ENCODE data around the gene CACNA1F.
A peak's percentile ranks its signal among the peaks of the same experiment; 100 is the strongest.
"Not testable (repeated sequence)": the region's sequence is repeated elsewhere in the genome, so short reads cannot be mapped to it uniquely, and the experiment has no call there.

CACNA1F gene

DNA sequence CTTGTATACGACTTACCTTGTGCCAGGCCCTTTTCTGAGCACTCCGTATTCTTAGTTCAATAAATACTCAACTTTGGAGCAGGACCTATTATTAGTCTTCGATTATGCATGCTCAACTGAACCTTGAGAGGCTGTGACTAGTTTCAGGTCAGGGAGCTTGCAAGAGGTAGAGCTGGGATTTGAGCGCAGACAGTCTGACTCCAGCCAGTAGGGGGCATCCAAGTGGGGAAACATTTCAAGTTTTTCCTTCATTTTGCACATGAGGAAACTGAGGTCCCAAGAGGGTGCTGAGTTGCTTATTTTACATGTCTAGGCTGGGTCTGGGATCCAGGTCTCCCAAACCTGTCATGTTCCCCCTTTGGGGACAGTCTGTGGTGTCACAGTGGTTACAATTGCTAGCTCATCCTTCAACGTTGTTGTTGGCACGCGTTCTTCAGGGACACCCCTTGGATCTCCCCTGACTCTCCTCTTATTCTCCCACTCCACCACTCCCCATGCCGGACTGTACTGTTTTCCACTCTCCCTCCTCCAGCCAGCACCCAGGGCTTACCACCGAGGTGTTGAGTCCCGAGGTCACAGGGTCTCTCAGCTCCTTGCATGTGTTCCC is 40.3 kb downstream of the CACNA1F start:
- DNase-seq: no peak

DNA sequence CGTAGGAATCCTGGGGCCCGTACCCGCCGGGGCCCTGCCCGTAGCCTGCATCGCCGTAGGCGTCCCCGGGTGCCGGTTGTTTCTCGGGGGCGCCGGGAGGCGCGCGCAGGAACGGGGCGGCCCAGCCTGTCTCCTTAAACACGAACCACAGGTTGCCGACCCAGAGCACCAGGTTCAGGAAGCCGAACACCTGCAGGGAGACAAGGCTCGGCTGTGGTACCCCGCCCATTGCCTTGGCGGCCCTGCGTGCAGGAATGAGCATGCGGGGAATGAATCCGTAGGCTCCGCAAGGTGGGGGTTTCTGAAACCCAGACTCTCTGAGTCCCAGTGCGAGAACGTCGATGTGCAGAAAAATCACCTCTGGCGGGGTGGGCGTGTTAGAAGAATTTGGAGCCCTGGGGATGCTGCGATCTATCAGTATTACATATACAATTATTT is 41.5 kb downstream of the CACNA1F start:
- no peak for DNase-seq

DNA sequence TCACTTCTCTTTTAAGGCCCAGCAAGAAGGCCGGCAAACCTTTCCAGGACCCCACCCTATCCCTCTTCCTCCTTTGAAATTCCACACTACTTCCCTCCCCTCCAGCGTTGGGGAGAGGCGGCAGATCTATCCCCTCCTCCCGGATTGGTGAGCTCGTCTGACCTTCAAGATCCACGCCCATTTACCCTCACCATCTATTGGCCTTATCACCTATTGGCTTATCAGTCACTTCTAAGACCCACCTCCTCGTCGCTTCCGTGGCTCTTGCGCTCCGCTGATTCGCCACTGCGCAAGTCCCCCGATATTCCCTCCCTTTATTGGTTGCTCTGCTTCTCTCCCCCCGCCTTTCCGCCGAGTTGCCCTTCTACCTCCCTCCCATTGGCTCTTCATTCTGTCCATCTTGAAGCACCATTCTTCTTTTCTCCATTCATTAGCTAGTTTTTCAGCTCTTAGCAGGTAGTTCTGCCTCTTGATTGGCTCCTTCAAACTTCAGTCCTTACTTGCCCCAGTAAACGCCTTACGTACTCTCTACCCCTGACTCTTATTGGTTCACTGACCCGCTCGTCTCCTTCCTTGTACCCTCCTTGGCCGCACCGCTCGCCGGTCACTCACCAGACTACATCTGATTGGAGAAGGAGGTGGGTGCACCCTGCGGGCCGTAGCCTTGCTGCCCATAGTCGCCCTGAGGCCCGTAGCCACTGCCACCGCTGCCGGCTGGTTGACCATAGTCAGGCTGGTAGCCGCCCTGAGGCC is 42.1 kb downstream of the CACNA1F start:
- DNase-seq: peak; percentile 97

DNA sequence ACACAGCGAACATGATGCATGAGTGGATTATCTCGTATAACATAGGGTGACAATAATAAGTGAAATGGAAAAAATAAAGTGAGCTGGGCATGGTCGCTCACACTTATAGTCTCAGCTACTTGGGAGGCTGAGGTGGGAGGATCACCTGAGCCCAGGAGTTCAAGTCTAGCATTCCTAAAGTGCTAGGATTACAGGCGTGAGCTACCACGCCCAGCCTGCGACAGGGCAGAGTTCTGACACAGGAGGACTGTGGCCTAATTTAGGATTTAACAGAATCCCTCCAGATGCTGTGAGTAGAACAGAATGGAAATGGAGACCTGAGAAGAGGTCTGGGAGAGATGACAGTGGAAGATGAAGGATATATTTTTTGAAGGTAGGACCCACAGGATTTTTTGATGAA is 43.5 kb downstream of the CACNA1F start:
- no peak for DNase-seq

DNA sequence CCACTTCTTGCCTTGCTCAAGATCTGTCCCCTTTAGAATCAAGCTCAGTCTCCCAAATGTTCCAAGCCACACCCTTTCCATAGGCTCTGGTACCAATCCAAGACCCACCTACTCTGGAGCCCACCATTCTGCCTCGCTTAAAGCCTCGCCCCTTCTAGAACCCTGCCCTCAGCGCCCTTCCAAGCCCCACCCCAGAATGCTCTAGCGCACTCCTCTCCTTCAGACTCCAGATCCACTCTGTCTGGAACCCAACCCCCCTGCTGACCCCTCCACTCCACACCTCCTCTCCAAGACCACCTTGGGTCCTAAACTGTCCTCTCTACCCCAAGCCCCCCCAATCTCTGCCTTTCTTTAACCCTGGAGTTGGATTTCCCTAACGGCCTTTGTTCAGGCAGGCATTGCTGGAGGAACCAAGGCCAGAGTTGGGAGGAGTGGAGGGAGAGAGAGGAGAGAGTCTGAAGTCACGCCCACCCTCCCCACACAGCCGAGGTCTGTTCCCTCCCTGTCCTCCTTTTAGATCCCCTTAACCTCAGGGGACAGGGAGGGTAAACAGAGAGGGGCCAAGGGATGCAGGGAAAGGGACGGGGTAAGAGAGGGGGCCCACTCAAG is 44.6 kb downstream of the CACNA1F start:
- DNase-seq: no peak

DNA sequence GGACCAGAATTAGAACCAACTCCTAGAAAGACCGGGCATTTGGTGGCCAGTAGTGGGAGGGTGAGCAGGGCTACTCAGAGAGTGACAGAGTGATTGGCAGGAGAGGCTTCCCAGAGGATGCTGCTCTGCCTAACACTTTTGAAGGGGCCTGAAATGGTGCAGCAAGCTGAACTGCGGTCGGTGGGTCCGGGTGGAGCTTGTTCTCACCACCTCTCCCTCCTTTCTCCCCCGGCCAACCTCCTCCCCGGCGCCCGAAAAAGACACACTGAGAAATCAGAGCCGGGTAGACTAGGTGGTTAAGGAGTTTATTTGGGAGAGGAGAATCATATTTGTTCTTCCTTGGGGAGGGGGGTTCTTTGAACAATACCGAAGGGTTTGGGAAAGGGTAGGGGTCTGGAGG is 45.6 kb downstream of the CACNA1F start:
- no peak for DNase-seq

DNA sequence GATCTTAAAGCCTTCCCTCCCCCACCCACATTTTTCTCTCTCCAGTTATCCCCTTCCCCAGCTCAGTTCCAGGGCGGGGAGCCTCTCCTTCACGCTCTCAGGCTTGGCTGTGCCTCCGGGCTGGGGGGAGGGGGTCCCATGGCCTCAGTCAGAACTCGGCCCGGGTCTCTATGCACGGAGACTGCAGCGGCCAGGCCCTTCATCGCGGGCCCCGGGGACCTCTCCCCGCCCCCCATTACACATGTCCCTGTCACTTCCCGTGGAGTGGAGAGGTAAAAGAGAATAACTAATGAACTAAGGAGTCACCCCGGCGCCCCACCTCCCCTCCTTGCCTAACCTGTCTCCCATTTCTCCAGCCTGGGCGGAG is 46.1 kb downstream of the CACNA1F start:
- DNase-seq: no peak

DNA sequence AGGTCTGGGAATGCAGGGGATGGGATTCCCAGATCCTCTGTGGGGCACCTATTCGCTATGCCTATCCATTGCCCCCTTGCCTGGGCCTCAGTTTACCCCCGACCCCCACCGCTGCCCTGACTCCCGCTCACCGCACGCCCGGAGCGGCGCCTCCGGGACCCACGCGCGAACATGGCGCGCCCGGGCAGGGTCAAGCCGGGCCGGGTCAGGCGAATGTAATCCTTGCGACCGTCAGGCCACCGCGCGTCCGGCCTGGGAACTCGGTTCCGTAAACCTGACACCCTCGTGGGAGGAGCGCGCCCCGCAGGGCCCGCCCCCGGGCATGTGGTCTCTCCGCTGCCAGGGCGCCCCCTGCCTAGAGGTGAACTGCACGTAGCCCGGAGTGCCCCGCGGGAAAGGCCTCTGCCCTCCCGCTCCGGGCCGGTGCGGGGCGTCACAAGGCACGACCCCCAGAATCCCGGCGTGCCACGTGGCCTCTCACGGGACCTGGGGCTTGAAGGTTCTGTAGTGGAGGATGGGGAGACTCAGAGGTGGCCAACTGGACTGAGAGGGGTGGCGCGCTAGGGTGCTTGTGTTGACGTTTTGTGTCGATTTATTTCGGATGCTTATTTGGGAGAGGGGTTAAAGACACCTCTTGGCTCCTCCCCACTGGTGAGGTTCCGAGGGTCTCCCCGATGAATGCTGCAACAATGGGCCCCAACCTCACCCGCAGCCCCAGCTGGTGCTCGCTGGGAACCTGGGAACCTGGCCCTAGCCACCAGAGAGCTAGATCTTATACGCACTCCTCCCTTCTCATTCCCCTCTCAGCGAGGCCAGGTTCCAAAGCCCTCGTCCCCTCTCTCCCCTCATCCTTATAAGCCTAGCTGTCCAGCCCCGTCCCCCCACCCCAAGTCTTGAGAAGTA is 46.8 kb downstream of the CACNA1F start, which contains the start of gene PRICKLE3:
PRICKLE3 (minus strand) TSS at position 249 of the 903 bp plus-strand sequence; CDS start at position 173, 76 bp downstream.
- DNase-seq: peak; percentile 72

DNA sequence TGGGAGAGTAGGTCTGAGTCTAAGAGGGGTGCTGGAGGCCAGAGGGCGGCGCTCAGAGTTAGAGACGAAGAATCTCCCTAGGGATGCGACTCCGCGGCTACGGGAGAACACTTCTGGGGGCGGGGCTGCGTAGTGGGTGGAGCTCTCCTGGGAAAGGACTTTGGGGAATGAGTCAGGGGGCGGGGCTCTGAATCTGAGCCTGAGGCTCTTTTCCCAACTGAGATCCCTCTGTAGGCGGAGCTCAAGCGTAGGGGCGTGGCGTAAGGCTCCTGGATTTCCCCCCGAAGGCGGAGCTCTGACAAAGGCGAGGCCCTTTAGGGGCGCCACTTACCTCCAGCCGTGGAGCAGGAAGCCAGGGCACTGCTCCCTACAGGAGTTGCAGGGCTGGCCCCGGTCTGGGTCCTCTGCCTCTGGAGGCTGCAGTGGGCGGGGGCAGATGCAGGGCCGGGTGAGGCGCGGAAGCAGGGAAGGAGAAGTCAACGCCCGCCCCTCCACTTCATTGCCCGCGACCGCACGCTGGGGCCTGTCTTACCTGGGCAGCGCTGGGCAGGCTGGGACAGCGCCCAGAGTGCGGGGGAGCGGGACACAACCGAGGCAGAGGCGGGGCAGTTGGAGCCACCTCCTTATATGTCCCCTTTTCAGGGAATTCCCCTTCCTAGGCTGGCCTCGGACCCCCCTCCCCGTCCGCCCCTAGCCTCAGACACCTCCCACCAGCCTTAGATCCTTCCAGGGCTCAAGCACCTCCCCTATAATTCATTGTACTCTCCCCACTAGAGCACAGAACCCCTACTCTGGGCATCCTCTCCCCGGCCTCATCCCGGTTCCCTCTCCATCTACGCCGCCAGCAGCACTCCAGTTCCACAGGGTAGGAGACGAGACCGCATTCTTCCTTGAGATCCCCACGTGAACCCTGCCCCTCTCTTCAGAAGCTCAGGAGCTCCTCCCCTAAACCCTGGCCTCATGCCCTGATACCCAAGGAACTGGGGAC is 48.6 kb downstream of the CACNA1F start:
- peak; percentile 76 for DNase-seq

DNA sequence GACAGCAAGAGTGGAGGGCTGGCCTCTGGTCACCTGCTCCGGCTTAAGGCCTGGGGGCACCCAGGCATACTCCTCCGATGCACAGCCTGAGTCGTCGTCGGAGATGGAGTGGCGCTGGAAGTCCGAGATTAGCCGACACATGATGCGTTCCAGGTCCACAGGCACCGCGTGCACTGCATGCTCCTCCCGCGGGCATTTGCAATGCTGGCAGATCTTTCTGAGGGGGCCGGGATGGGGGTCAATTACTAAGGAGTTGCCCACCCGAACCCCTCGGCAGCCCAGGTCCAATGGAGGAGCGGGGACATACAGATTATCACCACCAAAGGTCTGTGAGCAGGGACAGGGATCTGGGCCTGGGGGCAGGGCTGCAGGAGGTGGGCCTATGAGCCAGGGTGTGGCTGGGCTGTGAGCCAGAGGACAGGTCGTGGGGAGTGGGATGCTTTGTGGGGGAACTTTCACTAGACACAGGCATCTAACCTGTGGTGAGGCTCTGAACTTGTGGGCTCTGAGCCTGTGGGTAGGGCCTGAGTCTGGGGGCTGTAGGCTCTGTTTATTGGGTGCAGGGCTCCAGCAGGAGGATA is 49.3 kb downstream of the CACNA1F start:
- no peak for DNase-seq

DNA sequence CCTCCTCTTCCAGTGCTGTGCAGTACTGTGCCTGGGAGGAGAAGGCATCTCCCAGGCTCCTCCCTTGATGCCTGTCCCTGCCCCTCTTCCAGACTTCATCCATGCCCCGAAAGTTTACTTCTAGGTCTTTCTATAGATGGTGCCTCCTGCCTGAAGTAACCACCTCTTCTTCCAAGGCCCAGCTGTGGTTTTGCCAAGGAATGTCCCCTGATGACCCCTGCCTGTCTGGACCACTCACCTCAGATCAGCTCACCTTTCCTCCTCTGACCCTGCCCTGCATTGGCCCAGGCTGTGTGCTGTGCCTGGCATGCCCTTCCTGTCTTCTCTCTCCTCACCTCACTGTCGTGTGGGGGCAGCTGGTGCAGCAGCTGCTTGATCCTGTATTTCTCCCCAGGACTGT is 53.8 kb downstream of the CACNA1F start:
- no peak for DNase-seq

DNA sequence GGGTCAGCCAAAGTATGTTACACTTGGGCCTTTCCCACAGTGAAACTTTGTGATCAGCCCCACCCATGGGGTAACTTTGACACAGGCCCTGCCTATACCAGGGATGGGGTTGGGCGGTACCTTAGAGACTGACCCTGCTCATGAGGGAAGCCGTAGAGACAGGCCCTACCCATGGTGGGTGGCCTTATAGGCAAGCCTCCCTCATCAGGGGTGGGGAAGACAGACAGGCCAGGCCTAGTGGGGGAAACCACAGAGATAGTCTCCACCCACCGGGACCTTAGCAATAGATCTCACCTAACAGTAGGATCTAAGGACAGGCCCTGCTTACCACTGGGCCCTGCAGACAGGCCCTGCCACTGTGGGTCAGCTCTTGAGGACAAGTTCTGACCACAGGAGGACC is 54.6 kb downstream of the CACNA1F start:
- no peak for DNase-seq

DNA sequence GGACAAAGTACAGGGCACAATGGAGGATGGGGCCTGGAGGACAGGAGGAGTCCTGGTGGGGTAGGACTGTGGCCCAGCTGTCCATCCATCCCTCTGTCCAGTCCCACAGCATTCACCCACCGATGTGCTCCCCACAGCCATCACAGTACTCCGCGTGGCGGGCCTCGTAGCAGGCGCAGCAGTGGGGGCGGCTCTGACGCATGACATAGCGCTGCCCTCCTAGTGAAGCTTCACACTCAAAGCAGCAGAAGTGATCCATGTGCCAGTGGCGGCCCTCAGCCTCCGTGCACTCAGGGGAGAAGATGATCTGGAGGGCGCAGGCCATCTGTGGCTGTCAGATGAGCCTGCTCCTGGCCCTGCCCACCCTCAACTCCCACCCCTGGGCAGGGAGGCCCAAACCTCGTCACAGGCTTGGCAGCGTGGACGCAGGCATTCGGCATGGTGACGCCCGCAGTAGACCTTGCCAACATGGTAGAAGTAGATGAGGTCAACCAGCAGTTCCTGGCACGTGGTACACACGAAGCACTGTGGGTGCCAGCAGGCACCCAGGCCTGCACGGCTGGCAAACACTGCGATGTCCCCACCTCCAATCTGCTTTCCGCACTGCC is 55.2 kb downstream of the CACNA1F start:
- DNase-seq: no peak

DNA sequence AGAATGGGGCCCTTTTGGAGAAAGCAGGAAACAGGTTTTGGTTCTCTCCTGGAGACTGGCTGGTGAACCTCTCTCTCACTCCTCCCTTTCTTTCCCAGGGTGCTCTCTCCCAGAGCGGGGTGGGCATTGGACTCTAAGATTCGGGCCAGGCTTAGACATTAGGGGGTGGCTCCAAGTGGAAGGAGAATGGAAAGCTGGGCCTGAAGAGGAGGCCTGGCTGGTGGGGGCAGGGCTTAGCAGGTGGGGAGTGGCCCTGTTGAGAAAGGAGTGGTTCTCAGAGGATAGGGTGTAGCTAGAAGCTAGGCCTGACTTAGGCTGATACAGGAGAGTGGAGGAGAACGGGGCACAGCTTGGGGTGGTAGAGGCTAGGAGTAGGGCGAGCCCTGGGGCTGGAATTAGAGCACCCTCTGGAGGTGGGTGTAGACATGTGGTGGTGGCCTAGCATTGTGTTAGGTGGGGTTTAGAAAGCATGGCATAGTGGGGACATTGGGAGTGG is 55.8 kb downstream of the CACNA1F start:
- no peak for DNase-seq

DNA sequence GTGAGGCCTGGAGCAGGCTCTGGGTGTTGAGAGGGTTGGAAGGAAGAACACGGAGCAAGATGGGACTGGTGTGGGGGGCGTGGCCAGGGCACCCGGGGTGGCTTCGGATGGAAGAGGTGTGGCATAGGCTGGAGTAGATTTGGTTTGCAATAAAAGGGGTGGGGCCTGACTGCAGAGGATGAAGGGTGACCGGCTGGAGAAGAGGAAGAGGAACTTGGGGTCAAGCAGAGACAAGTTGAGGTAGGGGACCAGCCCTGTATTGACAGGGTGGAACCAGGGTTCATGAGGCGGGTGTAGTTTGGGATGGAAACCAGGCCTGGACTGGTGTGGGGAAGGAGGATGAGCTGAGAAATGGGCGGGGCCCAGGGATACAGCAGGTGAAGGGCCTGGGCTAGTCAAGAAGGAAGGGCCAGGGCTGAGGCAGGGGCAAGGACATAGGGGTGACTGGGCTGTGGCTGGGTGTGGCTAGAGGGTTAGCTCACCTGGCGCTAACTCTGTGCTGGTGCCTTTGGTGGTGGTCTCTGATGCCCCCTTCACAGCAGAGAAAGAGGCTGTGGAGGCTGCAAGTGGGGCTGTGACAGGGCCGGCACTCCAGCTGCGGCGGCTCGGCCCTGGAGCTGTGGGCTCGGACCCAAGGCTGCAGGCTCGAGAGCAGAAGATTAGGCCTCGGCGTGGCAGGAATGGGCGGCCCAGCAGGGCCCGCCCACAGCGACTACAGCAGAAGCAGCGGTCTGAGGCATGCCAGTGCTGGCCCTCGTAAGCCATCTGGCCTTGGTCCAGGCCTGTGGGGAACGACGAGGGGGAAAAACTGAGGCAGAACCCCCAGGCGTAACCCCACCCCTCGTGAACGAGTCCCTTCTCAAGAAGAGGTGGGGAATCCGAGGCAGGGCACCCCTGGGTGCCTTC is 56.5 kb downstream of the CACNA1F start:
- DNase-seq: peak; percentile 58

DNA sequence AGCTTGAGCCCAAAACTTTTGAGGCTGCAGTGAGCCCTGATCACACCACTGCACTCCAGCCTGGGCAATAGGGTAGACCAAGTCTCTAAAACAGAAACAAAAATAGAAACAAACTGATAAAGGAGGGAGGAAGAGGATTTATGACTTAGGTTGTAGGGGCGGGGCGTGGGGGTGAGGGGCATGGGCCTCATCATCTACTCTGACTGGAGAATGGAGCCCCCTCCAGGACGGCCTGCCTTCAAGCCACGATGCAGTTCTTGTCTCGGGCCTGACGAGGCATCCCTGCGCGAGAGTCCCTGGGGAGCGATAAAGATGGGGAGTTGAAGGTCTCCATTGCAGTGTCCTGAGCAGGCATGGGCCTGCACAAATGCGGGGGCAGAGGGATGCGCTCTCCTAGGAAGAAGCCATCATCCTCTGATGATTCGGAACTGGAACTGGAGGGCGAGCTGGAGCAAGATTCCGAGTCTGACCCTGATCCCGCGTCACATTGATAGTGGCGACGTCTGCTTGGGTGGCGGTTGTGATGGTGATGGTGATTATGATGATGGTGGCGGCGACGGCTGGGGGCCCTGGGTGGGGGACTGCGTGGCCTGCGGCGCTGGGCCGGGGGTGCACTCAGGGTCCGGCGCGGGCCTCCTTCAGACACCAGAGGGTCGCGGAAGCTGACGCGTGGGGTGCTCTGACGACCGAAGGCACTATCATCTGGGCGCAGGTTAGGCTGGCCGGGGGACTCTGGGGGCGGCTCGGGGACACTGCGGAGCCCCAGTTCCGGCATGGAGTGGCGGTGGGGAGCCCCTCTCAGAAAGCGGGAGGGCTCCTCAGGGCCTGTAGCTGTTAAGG is 57.5 kb downstream of the CACNA1F start:
- DNase-seq: no peak

DNA sequence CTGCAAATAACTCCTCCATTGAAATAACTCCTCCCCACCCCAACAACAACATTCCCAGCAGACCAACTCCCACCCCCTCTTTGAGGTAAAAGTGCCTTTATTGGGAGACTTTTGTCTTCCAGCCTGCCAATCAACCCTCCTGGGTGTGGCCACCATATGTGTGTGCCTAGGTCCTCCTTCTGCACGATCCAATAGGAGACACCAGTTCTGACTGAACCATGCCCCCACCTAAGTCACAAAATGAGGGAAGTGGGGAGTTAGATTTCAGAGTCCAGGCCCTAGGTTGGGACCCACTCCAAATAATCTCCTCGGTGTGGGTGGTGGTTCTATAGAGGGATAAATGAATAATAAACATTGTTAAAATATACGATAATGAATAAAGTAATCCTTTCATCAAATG is 58.4 kb downstream of the CACNA1F start:
- DNase-seq: no peak

DNA sequence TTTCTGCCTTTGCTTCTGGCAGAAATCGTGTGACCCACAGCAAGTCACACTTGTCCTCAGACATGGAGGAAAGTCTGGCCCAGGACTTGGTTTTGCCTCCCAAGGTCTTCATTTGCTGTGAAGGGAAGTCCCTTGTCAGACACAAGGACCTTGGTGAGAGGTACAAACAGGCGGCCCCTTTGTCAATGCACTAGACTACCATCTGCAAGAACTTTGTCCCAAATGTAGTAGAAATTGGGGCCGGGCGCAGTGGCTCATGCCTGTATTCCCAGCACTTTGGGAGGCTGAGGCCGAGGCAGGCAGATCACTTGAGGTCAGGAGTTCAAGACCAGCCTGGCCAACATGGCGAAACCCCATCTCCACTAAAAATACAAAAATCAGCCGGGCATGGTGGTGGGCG is 59.6 kb downstream of the CACNA1F start:
- not testable (repeated sequence) for DNase-seq

DNA sequence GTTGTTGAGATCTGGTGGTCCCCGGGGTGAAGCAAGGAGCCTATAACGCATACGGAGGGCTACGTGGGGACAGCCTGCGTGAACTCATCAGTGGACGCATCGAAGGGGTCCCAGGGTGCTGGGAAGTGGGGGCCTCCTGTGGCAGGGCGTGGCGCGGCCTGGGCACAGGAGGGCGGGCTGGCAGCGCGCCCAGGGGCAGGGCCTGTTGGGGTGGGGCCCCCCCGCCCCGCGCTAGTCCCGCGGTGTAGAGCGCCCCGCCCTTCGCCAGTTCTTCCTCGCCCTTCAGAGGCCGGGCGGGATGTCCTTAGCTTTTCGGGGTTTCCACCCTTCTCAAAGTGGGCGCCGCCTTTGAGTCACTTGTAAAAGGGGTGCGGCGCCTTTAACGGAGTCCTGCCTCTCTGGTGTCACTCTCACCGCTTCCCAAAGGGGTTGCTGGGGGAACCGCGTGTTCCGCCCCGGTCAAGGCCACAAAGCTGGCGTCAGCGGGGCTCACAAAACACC is 60.8 kb downstream of the CACNA1F start:
- DNase-seq: peak; percentile 76
